Epidermal melanocyte (primary cell): Measurements from ENCODE around the gene TEPSIN.

Experiments used
- DNase-seq: peaks from one replicate; pipeline ENCODE4 v3.0.0; 2011; ENCODE audit warnings: low spot score; ENCODE audit not compliant: insufficient read length

Gene TEPSIN

DNA sequence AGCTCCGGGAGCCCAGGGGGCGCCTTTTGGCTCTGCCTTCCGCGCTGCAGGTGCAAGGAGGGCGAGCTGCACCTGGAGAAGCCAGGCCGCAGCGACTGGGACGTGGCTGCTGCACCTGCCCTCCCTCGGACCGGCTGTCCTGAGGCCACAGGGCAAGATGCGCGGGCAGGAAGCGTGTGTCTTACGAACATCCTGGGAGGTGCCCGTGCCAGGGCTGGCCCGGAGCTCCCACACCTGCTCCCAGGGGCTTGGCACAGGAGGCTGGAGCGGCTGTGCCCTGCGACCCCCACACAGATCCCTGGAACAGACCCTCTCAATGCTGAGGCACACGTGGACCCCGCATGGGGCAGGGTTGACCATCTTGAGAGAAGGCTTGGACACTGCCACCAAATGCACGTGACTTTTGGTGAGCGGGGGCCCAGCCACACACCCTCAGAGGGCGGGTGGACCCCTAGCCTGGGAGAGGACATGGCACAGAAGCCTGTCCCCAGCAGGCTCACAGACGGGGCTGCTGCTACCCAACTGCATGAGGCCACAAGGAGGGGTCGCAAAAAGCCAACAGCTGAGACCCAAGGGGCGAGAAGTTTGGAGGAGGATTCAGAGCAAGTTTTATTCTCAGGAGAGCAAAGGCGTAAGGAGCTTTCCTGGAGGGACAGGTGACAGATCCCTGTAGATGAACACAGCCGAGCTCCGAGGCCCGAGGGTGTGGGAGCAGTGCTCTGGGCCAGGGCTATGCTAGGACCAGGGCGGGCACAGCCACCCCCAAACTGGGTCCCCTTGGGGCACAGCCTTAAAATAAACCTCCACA lies 11.6 kb upstream of the TEPSIN start:
- DNase-seq = no peak

DNA sequence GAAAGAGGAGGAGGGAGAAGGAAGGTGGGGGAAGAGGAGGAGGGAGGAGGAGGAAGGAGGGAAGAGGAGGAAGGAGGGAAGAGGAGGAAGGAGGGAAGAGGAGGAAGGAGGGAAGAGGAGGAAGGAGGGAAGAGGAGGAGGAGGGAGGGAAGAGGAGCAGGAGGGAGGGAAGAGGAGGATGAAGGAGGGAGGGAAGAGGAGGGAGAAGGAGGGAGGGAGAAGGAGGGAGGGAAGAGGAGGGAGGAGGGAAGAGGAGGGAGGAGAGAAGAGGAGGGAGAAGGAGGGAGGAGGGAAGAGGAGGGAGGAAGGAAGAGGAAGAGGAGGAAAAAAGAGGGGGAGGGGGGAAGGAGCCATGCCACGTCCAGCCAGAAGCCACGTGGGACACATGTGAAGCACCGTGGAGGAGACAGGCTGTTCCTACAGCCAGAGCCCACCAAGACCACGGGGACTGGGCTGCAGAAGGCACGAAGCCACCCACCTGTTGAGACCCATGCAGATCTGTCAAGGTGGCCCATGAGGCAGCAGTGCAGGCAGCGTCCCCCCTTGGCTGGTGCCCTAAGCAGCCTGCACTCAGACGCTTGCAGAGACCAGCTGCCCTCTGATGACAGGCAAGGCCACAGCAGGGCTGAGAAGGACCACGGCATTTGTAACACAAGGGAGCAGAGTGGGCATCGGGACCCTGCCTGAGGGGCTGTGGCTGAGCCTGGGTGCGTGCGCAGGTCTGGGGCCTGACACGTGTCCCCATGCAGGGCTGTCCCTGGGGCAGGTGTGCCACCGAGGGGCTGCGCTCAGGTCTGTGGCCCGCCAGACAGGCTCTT lies 10.6 kb upstream of the TEPSIN start:
- no peak for DNase-seq

DNA sequence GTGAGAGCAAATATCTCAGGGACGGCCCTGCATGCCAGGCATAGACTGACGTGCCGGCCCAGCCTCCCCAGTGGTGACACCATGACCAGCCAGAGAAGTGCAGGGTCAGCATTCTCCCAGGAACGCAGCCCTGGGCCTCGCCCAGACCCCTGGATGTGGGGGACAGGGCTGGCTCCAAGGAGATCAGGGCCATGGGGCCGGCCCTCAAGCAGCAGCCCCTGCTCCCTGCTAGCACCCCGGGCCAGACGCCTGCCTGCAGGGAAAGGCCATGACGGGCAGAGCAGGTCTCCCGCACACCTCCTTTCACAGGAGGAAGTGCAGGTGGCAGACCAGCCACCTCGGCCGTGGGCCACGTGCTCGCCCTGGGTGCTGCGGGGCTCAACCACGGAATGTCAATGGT lies 9.8 kb upstream of the TEPSIN start:
- DNase-seq = no peak

DNA sequence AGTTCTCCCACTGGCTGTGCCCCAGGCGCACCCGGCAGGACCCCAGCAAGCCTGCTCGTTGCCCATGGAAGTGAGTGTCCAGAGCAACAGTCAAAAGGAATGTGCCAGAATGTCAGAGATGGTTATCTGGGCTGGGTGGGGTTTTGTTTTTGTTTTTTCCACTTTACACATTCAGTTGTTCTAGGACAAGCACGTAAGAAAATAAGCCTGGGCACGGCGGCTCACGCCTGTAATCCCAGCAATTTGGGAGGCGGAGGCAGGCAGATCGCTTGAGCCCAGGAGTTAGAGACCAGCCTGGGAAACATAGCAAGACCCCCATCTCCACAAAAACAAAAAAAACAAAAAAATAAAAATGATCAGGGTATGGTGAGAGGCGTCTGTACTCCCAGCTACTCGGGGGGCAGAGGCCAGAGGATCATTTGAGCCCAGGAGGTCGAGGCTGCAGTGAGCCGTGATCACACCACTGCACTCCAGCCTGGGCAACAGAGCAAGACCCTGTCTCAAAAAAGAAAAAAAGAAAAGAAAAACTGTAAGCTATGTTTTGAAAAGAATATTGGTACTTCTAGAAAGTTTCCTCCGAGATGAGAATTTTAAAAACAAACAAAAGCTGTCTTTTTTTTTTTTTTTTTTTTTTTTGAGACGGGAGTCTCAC lies 8.6 kb upstream of the TEPSIN start:
- no peak for DNase-seq

DNA sequence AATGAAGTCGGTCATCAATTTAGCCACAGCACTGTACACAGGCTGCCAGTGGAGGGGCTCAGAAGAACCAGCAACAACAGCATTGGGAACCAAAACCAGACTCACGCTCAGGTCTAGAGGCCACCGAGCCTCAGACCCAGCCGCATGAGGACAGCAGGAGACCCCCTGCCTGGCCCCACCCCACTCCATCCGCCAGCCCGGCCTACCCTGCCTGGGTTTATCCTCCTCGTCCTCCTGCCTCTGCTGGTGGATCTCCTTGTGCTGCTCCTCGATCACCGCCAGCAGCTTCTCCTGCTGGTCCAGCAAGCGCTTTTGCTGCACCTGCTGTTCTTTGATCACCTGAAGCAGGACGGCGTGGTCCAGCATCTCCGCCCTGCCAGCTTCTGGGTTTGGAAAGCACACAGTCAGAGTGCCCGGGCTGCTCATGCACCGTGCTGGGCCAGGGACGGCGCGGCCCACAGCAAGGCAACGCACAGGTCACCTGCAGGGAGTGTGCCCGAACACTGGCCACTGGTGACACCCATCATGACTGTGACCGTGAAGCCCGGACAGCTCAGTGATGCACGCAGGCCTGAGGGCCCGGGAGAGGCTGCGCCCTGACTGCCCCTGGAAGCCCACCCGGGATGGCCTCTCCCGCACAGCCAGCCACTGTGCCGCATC lies 8.0 kb upstream of the TEPSIN start:
- no peak for DNase-seq

DNA sequence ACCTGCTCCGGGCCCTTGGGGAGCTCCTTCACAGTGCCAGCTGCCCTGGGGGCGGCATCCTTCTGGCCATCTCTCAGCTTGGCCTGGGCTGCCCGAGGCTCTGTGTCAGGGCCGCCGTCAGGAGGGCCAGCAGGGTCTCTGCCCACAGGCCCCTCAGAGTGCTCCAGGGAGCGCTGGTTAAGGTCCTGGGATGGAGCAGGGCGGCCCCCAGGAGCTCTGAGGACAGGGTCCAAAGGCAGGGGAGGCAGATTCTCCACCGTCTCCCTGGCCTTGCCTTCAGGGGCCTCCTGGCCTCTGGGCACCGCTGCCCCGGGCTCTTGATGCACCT lies 7.5 kb upstream of the TEPSIN start:
- no peak for DNase-seq

DNA sequence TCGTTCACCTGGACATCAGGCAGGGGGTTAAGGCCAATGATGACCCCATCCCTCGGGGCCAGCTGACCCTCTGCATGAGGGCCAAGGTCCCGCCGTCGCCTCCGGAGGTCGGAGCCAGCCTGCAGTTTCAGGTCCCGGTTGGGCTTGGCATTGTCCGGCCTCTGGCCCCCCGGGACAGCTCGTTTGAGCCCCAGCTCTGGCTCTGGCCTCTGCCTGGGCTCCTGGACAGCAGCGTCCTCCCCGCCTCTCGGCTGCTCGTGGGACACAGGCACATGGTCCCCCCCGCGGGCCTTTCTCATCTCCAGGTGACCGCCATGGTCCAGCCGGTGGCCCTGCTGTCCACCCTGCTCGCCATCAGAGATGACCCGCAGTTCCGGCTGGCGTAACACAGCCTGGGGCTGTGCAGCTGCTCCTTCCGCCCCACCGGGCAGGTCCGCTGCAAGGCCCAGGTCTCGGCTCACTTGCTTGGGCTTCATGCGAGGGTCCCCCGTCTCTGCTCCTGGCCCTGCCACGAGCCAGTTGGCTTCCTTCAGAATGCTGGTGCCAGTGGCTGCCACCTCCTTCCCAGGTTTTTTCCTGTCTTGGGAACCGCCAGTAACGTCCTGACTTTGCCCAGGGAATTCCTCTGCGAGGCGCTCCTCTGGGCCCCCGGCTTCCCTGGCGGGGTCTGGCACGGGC lies 6.9 kb upstream of the TEPSIN start:
- DNase-seq = no peak

DNA sequence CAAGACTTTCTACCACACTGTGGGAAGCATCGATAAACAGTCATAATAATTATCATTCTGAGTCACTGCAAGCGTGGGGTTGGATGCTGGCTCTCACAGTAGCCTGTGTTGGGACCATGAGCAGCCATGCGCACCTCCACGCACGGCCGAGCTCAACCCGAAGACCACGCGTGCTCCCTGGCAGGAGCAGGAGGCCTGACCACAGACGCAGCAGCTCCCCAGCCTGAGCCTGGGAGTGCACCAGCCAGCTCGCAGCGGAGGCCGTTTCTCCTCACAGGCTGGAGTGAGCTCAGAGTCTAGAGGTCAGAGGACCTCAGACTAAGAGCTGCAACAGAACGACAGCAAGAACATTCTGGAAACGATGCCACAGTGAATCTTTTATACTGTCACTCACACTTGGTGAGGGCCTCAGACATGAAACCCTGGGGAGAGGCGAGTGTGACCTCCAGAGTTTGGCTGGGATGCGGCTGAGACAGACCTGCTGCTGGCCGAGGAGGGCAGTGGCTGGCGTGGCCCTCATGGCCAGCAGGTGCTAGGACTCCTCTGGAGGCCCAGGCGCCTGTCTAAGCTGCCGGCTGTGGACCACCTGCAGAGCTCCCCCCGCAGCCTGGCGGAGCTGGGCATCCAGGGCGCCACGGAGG lies 6.3 kb upstream of the TEPSIN start:
- no peak for DNase-seq

DNA sequence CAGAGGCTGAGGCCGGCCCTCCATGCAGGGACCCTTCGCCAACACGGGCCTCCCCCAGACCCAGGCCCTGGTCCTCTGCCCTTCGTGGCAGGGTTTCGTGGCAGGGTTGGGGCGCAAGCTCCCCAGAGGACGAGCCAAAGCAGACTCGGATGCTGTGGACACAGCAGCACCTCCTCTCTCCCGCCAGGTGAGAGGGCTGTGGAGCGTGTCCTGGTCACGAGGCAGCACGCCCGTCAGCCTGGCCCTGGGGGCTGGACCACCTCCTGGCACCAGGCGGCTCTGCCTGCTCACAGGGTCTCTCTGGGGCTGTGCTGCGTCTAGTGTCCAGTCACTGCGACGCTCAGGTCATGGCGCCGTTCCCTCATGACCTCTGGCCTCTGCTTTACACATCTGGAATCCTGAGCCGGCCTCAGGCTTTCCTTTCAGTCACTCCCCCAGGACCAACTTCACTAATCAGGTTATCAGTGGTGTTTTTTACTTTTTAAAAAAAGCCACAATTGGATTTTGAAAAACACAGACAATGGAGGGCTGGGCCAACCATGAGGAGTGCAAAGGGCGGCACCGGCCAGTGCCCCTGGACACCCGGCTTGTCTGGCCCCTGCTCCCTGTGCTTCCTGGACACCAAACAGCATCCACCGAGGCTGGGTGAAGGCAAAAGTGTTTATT lies 5.6 kb upstream of the TEPSIN start:
- no peak for DNase-seq

DNA sequence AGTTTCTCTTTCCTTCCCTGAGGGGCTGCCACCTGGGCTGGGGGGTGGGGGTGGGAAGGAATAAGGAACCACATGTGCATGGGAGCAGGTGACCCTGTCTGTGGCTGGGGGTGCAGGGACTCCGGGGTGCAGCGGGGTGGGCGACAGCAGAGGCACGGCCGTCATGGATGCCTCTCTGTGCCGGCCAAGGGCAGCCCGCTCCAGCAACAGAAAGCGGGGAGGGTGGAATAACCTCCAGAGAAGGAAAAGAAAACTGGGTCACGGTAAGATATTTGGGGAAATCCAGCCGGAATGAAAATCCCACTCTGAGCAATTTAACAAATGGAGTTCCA lies 4.4 kb upstream of the TEPSIN start:
- no peak for DNase-seq

DNA sequence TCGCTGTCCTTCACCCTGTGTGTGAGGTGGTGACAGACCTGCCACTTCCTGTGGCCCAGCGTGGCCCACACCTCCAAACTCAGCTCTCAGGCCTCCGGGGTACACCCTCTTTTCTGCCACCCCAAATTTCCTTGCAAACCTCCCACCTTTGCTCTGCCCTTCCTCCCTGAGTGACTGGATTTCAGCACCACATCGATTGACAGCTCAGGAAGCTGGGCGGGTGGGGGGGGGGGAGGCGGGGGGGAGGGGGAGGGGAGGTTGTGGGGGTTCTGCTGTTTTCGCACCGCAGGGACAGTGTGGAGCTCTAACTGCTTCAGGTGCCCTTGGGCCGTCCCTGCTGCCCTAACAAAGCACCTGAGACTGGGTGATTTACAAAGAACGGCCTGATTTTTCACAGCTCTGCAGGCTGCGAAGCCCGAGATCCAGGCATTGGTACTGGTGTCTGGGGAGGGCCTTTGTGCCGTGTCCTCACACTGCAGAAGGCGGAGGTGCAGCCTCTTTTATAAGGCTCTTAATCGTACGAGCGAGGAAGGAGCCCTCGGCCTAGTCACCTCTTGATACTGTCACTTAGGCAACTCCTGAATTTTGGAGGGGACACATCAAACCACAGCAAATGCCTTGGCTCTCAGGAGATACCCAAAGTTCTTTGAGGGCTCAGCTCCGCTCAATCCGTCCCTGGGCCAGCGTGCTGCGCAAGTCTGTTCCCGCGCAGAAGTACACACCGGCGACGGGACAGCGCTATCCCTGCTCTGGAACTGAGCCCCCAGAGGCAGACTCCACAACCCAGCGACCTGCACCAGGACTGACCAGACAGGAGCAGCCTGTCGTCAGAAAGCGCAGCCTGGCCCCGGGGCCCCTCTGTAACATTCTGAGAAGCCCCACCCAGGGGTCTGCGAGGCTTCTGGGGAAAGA lies 3.8 kb upstream of the TEPSIN start:
- no peak for DNase-seq

DNA sequence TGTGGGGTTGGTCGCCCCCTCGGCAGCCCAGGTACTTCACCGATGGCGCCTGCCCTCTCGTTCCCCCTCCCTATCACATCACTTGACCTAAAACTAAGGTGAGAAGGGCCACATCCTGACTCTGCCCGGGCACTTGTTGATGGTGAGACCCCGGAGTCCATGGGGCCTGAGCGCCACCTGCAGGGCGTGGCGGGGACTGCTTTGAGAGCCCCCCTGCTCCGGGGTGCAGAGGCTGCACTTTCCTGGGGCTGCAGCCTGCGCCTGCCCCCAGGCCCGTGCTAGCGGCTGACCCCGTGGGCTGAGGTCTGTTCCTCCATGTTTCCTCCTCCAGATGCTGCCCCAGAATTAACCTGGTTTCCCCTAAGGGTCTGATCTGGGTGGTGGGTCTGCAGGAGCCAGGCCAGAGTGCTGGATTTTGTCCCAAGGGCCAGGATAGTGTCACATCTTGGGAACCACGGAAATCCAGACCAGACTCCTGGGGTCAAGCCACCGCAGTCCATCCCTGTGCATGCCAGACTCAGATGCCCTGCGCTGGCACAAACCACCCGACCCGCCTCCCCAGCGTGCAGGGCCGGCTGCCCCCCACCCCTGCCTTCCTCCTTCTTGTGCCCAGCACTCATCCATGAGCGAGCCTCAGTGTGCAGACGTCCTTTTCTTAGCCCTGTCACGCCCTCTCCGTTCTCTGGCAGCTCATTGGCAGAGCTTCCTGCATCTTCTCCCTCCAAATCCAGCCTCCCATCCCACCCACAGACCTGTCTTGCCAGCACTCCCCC lies 3.0 kb upstream of the TEPSIN start:
- no peak for DNase-seq

DNA sequence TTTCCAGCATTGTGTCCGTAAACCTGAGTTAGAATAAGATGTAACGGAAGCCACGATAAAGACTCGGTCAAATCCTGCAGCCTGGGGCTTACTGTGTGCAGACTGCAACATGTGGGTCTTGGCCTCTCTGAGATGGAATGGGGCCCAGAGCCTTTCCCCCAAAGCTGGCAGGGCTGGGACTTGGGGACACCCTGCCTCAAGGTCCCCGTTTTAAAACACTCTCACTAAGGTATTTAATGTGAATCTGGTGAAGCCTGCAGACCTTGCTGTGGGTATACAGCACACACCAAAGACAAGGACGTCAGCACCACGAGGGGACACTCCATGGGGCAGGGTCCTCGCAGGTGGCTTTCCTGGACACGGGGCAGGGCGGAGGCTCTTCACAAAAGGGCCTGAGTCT lies 2.3 kb upstream of the TEPSIN start:
- DNase-seq = no peak

DNA sequence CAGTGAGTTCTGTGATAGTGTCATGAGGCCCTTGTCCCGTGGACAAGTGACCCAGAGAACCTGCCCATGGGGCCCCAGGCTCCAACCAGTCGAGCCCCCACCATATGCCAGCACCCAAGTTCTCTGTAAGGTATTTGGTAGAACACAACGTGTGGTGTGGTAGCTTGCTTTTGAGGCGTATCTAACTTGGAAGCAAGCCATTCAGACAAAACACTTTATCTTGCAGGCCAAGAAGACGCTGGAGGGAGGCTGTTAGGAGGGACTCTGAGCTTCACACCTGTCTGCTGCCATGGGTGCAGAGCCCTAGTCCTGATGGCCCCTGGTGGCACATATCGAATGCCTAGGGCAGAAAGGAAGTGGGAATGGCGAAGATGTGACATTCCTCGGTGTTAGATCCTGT lies 1.9 kb upstream of the TEPSIN start:
- DNase-seq = no peak

DNA sequence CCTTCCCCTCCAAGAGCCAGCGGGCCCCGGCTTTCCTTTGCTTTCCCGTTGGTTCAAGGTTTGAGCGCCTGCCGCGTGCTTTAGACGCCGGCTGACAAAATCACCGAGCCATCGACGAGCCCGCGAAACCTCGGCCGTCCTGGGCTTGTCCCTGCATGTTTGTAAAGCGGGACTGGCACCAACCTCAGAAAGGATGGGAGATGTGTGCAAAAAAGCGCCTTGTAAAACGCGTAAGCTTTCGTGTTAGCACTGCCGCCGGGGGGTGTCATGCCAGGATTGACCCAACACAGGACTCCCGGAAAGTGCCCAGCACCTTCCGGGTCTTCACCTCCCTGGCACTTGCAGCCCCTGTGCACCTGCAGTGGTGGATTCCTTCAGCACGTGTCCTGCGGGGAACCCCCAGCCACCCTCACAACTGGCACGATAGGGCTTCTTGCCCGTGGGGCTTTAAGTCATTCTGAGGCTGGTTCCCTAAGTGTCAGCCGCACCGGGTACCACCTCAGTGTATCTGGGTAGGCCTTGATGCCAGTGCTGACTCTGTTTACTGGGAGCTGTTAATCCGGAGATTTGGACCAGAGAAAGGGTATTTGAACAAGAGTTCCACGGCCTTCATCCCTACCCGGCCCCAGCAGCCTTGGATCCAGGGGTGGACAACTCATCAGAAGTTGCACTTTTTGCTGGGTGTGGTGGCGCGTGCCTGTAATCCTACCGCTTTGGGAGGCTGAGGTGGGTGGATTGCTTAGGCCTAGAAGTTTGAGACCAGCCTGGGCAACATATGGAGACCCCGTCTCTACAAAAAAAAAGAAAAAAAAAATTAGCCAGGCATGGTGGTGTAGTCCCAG lies 1.1 kb upstream of the TEPSIN start:
- no peak for DNase-seq

DNA sequence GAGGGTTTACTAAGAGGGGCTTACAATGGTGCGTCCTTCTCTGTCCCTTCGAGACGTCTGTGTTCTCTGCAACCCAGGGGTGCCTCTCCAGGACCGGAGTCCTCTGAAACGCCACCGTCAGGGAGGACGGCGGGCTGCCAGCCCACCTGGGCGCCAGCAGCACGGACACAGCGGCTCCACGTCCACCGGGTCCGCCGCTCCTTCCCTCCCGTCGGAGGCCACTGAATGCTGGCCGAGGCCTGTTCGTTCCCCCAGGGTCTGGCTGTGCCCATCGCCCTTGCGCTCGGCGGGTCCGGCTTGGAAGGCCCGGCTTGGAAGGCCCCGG lies 403 bp downstream of the TEPSIN start:
- DNase-seq = no peak

DNA sequence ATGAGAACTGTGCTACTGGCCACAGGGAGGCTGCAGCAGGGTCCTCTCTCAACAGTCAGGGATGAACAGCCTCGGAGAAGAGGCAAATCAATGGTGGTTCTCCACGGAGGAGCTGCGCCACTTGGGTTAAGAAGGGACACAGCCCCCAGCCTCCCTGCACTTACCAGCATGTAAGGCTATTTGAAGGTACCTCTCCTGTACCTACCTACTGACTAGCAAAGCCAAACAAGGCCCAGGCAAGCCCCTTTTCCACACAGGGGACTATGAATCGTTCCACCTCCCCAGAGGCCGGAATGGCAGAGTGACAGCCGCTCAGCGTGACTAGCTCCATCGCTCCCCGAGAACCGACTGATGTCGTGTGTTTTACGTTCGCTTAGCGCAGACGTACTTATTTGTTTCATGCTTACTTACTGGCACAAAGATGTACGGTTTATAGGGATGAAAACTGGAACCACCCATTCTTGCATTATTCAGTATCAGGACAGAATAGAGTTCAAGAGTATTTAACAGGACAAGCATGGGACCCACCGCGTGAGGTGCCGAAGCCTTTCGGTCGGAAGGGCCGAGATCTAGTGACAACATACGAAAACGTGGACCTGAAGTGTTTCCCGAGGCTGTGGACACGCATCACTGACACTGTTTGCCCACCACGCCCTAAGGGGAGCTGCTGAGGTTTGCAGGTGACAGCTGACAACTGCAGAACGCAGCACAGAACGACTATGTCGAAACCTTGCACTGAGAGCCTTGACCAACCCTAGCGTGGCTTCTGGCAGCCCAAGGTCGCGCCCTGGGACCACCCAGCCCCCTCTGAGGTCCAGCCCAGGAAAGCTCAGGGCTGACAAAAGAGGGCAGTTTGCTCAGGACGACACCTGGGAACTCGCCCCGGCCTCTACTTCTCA lies 1.0 kb downstream of the TEPSIN start:
- DNase-seq = no peak
